ENCODE measurements around the gene NBR1.
"Not testable (repeated sequence)": the region's sequence is repeated elsewhere in the genome, so short reads cannot be mapped to it uniquely, and the experiment has no call there.

The NBR1 gene

DNA sequence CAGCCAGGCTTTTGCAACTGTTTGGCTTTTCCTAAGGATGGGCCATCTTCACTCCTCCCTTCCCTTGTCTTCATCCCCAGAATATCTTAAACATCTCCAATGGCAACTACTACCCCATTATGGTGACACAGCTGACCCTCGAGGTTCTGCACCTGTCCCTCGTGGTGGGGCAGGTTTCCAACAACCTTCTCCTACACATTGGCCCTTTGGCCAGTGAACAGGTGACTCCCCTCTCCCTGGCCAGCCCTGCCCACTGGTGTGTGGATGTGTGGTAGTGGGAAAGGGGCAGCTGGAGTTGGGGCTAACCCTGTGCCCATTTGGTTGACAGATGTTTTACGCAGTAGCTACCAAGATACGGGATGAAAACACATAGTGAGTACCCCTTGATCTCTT lies 45.4 kb downstream of the NBR1 start:
- no peak for DNase-seq

DNA sequence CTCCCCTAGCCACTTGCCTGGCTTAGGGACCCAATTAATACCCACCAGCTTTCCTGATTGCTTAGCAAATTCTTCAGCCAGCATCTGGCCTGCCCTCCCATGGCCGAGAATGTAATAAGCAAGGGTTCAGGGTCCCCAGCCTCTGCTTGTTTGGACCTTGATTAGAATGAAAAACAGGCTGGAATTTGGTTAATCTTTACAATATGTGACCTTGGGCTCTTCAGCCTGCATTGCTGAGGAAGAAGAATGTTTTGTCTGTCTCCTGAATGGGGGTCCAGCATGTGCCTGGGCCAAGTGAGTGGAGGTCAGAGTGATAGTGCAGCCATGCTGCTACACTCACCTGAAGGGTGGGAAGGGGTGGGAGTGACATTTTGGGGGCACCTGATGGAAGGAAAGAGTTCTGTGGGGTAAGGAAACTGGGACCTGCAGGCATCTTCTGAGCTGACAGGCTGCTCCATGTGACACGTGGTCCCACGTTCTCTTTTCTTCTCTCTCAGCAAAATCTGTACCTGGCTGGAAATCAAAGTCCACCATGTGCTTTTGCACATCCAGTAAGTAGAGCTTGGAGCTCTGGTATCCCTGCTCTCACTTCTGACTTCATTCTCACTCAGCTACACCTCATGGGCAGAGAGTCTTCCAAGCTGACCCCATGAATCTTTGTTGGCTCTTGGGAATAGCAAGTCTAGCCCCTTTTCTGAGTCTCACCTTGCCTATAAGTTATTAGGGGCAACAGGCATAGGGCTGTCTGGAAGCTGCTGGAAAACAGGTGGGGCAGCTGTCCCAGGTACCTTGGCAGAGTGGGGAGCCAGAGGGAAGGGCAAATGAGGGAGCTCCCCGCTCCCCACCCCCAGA lies 46.0 kb downstream of the NBR1 start:
- no peak for DNase-seq

DNA sequence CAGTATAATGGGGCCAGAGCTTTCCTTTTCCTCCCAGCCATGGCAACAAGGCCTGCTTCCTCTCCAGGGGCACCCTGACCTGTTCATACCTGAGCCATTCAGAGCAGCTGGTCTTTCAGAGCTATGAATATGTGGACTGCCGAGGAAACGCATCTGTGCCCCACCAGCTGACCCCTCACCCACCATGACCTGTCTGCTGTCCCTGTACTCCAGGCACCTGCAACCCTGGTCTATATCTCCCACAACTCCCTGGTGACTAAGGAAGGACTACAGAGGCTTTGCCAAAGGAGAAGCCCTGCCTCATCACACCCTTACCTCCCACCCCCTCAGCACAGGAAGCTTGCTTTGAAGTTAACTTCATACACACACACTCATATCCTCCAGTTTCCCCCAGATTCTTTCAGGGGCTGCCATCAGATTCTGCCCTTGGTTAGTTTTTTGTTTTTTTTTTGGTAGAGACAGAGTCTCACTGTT lies 46.6 kb downstream of the NBR1 start:
- no peak for DNase-seq

DNA sequence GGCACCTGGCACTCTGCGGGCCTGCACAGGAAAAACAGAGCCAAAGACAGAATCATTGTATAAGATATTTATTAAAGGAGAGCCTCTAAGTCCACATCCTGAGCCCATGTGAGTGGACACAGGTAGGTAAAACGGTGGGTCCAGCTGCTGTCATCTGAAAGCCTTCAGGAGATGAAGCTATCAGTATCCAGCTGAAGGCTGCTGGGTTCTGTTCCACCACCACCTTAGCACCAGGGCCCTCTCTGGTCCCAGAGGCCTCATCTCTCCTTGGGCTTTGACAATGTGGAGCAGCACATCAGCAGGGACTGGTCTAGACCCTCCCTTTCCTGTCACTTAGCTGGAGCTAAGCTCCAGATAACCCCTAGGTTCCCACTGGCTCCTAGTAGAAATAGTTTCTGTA lies 48.0 kb downstream of the NBR1 start:
- DNase-seq, result no peak

DNA sequence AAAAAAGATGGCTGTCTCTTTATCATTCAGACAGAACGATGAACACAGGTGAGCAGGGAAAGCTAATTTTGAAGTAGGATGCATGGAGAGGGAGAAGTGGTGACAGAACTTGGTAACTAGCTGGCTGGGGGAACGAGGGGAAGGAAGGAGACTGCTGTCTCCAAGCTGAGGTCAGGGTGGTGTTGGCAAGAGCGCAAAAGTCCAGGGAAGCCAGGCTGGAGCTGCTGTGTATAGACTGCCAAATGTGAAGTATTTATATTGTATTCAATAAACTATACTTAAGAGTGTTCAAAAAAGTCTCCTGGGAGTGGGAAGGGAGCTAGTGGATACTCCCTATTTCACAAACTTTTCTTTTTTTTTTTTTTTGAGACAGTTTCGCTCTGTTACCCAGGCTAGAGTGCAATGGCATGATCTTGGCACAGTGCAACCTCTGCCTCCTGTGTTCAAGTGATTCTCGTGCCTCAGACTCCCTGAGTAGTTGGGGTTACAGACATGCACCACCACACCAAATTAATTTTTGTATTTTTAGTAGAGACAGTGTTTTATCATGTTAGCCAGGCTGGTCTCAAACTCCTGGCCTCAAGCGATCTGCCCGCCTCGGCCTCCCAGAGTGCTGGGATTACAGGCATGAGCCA lies 48.8 kb downstream of the NBR1 start:
- DNase-seq, result no peak

DNA sequence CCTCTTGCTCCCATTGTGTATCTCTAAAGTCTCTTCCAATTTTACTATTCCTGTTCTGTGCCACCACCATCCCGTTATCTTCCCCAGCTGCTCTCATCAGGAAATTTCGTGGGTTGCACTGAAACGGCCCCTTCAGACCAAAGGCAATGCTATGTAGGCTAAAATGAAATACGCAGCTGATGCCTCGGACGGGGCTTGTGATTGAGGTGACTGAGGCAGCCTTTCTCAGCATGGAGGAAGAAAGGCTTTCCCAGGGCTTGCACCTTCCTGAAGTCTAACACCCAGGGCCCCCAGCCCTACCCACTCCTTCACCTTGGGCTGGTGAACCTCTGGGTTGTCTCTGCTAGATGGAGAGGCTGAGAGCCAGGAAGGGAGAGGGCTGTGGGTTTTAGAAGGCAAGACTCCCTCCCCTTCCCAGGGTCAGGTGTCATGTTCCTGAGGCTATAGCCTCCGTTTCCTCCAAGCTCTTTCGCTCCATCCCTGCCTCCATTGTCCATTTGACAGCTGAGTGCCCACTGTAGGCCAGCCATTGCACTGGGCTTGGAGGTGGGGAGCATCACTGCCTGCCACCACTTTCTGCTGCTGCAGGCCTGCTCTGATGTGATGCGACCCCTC lies 49.6 kb downstream of the NBR1 start:
- no peak for DNase-seq

DNA sequence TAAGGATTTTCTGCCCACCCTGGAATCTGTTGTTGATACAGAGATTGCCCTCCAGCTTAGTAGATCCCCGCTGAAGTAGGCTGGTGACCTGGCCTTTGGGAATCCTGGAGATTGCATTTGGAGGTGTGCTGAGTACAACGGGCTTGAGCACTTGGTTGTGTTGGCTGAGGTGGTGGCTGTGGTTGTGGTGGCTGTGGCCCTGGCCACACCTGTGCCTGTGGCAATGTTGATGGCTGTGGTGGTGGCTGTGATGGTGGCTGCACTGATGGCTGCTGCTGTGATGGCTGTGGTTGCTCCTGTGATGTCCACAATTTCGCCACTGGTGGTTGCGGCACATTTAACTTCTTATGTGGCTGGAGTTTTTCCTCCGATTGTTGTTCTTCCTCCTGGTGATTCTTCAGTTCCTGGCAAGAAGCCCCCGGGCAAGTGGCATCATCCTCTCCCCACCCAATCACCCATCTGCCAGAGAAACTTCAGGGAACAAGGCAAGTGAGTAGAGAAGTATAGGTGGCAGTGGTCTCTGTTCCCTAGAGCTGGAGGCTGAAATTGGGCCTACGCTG lies 53.2 kb downstream of the NBR1 start:
- no peak for DNase-seq

DNA sequence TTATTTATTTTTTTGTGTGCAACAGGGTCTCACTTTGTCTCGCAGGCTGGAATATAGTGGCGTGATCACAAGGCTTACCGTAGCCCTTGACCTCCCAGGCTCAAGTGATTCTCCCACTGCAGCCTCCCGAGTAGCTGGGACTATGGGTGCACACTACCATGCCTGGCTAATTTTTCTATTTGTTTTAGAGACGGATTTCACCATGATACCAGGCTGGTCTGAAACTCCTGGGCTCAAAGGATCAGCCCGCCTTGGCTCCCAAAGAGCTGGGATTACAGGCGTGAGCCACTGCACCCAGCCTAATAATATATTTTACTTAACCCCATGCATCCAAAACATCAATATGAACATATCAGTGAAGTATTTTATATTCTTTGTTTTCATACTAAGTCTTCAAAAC lies 55.4 kb downstream of the NBR1 start:
- no peak for DNase-seq

DNA sequence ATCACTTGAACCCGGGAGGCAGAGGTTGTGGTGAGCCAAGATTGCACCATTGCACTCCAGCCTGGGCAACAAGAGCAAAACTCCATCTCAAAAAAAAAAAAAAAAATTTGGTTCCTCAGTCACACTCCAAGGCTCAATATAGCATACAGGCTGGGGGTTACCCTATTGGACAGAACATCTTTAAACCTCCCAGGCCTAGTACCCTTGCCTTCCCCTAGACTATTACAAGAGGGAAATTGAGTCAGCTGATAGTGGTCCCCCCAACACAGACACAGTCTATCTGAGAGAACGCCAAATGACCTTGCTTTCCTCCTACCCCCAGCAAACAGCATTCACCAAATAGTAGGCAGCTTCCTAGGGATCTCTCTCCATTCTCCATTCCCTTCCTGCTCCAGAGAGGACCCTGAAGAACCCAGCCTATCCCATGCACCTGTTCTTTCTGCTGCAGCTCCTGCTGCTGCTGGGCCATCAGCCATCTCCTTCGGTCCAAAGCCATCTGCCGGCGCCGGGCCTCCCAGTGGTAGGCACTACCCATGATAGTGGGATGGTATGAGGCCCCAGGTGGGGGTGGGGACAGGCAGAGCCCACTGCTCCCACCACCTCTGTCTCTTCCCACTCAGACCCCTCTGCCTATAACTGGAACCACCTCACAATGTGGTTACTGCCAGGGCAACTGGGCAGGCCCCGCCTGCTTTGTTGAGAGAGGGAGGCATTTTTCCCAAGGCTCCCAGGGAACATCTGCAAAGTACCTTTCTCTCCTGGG lies 57.2 kb downstream of the NBR1 start, which contains the start of gene CCDC200:
TSS of gene CCDC200 (minus strand) at position 604 of the 763 bp plus-strand sequence. CDS start at position 535, 69 bp downstream.
- DNase-seq, result not testable (repeated sequence)

DNA sequence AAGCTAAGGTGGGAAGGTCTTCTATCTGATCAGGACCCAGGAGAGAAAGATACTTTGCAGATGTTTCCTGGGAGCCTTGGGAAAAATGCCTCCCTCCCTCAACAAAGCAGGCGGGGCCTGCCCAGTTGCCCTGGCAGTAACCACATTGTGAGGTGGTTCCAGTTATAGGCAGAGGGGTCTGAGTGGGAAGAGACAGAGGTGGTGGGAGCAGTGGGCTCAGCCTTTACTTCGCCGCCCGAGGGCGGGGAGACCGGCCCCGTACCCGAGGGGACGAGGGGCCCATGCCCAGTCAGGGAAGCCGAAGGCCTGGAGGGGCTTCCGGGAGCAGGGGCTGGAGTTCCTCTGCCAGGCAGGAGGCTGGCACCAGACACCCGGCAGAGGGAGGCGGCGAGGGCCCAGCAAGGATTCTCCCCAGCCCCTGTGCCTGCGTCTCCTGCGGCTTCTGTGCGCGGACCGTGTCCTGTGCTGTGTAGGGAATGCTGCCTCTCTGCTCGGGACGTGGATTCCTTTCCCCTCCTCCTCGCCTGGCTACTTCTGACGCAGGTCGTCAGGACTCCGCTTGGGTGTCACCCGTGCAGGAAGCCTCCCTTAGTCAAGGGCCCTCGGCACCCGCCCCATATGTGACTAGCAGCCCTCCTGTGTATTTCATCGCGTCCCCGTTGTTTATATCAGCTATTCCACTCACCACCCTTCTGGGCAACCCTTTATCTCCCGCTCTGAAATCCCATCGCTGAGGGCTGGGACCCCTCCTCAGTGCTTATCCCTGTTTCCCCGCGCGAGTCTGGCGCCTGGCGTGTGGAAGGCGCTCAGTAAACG lies 60.4 kb downstream of the NBR1 start:
- not testable (repeated sequence) for DNase-seq

DNA sequence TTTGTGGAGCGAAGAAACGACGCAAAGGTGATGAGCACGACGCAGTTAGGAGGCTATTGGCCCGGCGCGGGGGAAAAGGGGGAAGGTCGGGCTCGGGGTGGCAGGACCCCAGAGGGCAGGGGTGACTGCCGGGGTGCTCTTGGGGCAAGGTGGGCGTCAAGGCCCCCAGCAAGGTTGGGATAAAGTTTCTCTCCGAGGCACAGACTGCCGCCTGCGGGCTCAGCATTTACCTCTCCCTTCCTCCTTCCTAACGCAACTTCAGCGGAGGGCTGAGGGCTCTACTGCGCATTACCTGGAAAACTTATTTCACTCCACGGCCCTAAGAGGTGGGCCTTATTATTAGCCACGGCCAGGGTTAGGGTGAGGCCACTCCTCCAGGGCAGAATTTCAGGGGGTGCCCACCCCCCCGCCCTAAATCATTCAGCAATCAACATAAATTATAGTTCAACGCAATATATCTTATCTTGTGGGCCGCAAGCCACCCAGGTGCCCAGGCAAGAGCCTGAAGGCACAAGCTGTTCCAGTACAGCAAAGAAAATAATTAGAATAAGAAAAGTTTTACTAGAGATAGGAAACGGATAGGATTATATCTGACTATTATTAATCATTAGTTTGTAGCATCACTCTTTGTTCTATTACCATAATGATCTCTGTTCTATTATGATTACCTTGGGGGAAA lies 61.1 kb downstream of the NBR1 start:
- DNase-seq, result not testable (repeated sequence)

DNA sequence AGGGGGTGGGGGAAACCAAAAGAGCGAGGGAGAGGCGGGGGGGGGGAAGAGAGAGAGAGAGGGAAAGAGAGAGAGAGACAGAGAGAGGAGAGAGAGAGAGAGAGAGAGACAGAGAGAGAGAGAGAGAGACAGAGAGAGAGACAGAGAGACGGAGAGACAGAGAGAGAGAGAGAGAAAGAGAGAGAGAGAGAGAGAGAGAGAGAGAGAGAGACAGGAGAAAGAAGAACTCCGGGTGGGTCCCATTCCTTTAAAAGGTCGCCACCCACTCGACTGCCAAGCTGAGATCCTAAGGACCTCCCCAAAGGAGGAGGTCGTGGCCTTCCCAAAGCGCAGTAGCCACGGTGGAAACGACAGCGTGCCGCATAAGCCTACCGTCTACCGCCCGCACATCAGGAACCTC lies 62.2 kb downstream of the NBR1 start:
- DNase-seq, result not testable (repeated sequence)

DNA sequence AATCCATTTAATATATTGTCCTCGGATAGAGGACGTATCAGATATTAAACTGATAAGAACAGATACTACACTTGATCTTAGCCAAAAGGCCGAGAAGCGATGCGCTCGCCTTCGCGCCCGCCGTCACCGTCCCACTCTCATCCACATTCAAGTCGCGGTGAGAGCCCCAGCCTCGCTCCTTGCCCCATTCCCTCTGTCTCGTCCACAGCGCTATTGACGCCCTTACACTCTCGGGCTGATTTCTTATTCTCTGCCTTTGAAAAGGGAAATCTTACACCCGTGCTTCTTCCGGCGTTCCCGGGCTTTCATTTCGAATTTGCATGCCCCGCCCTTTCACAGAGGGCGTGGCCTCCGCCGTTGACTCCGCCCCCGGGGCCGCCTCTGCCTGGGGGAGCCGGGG lies 62.9 kb downstream of the NBR1 start, which contains the start of gene RNU2-1:
TSS of gene RNU2-1 (minus strand) at position 101 of the 400 bp plus-strand sequence.
- DNase-seq, result not testable (repeated sequence)

DNA sequence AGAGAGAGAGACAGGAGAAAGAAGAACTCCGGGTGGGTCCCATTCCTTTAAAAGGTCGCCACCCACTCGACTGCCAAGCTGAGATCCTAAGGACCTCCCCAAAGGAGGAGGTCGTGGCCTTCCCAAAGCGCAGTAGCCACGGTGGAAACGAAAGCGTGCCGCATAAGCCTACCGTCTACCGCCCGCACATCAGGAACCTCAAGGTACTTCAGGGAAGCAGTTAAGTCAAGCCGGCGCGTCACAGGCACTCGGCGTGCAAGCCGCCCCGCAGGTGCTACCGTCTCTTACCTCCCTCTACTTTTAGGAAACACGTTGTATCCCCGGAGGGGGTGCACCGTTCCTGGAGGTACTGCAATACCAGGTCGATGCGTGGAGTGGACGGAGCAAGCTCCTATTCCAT lies 68.6 kb downstream of the NBR1 start:
- not testable (repeated sequence) for DNase-seq

DNA sequence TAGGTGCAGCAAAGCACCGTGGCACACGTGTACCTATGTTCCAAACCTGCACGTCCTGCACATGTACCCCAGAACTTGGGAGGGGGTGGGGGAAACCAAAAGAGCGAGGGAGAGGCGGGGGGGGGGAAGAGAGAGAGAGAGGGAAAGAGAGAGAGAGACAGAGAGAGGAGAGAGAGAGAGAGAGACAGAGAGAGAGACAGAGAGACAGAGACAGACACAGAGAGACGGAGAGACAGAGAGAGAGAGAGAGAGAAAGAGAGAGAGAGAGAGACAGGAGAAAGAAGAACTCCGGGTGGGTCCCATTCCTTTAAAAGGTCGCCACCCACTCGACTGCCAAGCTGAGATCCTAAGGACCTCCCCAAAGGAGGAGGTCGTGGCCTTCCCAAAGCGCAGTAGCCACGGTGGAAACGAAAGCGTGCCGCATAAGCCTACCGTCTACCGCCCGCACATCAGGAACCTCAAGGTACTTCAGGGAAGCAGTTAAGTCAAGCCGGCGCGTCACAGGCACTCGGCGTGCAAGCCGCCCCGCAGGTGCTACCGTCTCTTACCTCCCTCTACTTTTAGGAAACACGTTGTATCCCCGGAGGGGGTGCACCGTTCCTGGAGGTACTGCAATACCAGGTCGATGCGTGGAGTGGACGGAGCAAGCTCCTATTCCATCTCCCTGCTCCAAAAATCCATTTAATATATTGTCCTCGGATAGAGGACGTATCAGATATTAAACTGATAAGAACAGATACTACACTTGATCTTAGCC lies 69.8 kb downstream of the NBR1 start:
- DNase-seq, result not testable (repeated sequence)

DNA sequence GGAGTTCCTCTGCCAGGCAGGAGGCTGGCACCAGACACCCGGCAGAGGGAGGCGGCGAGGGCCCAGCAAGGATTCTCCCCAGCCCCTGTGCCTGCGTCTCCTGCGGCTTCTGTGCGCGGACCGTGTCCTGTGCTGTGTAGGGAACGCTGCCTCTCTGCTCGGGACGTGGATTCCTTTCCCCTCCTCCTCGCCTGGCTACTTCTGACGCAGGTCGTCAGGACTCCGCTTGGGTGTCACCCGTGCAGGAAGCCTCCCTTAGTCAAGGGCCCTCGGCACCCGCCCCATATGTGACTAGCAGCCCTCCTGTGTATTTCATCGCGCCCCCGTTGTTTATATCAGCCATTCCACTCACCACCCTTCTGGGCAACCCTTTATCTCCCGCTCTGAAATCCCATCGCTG lies 75.4 kb downstream of the NBR1 start:
- not testable (repeated sequence) for DNase-seq
